Subcutaneous adipose tissue (tissue), 4 donors: ENCODE measurements around the gene TIGD6. TPM values are rescaled to one million over a fixed set of nuclear protein-coding genes. Genes with fewer than 3 reads are reported as not detected.

ENCODE experiments used
- total RNA-seq, 4 donors: library from RNA; depleted of rRNA; stranded (reverse); fragments of >200 nt; gene quantifications; one replicate each; pipeline ENCODE4 v1.1.0, GENCODE V29; 2016
- TF ChIP-seq, protein P1 (sequence below): fragments of 450-650 bp; IDR thresholded peaks from one replicate; pipeline ENCODE4 v1.5.1; 2016; ENCODE audit warnings: low read depth, mild to moderate bottlenecking, control low read depth, antibody characterized with exemption, moderate library complexity

The TIGD6 gene
- total RNA-seq, 4 donors from 2014 or later: 2.6 to 5.7 (median 4.0) TPM

DNA sequence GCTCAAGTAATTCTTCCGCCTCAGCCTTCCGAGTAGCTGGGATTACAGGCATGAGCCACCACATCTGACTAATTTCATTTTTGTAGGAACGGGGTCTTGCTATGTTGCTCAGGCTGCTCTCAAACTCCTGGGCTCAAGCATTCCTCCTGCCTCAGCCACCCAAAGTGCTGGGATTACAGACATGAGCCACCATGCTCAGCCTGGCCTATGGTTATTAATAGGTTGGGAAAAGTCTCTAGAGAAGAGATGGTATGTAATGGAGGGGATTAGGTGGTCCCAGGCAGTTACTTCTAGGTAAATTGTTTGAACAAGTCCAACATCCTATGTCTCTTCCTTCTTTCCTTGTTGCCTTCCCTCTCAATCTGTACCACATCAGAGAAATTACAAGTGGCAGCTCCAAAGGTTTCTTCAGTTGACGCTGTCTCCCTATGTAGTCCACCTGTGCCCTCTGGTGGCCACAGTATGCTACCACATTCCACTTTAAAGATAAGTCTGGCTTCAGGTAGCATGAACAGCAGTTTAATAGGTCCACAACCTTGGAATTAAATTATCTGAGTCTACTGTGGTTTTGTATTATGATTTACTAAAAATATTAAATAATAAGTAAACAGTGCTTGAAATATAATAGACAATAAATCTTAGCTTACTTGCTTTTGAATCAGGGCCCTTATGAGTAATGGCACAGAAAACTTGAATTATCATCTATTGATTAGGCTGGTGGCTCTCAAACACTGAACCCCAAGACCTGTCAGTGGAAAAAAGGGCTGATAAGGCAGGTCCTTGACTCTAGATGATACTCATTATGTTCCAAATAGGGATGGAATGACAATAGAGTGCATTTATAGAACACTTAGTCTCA is 9.7 kb downstream of the TIGD6 start:
- TF ChIP-seq, protein P1, sequence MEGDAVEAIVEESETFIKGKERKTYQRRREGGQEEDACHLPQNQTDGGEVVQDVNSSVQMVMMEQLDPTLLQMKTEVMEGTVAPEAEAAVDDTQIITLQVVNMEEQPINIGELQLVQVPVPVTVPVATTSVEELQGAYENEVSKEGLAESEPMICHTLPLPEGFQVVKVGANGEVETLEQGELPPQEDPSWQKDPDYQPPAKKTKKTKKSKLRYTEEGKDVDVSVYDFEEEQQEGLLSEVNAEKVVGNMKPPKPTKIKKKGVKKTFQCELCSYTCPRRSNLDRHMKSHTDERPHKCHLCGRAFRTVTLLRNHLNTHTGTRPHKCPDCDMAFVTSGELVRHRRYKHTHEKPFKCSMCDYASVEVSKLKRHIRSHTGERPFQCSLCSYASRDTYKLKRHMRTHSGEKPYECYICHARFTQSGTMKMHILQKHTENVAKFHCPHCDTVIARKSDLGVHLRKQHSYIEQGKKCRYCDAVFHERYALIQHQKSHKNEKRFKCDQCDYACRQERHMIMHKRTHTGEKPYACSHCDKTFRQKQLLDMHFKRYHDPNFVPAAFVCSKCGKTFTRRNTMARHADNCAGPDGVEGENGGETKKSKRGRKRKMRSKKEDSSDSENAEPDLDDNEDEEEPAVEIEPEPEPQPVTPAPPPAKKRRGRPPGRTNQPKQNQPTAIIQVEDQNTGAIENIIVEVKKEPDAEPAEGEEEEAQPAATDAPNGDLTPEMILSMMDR: no peak

DNA sequence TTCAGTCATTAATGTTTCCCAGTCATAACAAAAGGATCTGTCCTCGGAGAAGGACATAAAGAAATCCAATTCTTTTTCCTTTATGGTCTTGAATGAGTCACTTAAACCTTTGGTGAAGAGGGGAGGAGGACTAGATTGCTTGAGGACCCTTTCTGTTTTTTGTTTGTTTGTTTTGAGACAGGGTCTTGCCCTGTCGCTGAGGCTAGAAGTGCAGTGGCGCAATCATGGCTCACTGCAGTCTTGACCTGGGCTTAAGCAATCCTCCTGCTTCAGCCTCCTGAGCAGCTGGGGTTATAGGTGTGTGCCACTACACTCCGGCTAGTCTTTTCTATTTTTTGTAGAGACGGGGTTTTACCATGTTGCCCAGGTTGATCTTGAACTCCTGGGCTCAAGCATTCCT is 12.3 kb downstream of the TIGD6 start:
- TF ChIP-seq, protein P1: no peak

DNA sequence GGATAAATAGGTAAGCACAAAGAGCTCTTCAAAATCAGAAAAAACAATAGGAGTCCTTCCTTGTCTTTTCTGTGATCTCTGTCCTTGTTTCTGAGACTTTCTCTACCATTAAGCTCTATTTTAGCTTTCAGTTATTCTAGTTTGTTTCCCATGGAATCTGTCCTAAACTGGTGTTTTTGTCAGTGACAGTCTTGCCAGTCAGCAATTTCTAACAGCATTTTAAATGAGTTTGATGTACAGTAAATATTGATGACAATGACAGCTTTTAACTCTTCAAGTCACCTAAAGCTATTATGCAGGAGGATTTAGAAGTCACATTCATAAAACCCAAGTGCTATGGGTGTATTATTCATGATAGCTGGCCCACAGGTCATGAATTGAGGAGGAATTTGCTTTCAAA is 17.9 kb downstream of the TIGD6 start:
- TF ChIP-seq, protein P1: no peak

DNA sequence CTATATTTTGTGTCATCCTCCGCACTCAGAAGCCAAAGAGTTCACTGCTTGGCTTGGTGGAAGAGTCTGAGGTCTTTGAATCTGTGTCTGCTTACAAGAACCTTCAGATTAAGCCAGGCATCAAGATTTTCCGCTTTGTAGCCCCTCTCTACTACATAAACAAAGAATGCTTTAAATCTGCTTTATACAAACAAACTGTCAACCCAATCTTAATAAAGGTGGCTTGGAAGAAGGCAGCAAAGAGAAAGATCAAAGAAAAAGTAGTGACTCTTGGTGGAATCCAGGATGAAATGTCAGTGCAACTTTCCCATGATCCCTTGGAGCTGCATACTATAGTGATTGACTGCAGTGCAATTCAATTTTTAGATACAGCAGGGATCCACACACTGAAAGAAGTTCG is 19.2 kb downstream of the TIGD6 start:
- TF ChIP-seq, protein P1: no peak

DNA sequence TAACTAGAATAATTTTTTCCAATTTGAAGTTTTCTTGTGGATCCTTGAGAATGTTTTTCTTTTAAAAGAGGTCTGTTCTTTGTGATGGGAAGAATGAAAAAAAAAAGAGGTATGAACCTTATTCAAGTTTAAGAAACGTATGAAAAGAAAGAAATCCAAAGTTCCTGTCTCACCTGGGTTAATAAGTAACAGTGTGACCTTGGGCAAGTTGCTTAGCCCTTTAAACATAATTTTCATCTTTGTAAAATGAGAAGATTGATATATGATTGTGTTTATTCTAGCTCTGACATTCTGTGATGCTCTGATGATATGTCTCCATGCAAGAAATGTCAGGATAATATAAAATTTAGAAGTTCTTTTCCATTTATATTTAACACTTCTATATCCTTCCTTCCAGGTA is 20.6 kb downstream of the TIGD6 start:
- TF ChIP-seq, protein P1: no peak

DNA sequence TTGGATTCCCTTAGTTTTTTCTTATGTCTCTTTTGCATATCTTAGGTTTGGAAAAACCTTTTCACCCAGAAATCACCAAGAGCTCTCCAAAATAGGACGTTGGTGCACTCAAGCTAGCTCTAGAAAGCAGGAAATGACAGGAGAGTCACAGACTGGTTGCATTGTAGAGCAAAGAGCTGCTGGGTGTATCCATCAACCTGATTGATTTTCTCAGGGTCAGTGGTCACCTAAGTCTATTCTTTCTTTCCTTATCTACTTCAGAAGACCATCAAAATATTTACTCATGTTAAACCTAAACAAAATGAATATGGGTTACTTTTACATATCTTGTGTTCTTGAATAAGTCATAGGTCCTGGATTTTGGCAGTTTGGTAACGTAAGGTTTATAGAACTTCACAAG is 25.0 kb downstream of the TIGD6 start:
- TF ChIP-seq, protein P1: no peak

DNA sequence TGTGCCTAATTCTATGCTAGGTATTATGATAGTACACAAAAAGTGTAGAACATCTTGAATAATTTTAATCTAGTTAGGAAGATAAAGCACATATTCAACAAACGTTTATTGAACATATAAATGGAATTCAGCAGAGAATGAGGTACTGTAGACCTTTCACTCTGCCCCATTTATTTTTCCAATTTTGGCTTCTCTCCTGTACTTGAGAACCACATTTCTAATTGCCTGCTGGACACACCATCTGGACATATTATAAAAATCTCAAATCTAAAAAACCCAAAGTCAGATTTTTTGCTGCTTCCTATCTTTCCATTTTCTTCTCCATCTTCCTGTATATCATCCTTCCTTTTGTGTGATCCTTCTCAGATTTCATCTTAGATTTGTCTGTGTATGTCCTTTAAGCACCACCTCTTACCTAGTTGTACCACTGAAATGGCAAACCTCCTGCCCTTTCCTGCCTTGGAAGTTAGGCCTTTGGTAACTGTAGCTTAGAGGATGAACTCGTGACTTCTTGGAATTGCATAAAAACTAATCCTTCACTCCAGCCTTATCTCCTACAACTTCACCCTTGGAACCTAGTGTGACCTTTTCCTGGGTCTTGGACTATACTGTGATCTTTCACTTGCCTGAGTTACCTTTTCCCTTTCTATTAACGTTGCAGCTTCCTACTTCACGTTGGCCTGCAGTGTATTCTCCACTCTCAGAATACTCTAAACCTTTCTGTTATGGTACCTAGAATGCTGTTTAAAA is 31.1 kb downstream of the TIGD6 start:
- TF ChIP-seq, protein P1: no peak
